ENCODE data around the gene NCOR2. TPM values are rescaled to one million over a fixed set of nuclear protein-coding genes. Genes with fewer than 3 reads are reported as not detected.

The NCOR2 gene
- total RNA-seq, 1 donor from 2014 or later, result 20.3 TPM

- no peak for TF ChIP-seq CTCF (IDR thresholded peaks at IDR 0.05; ENCODE audit: insufficient read depth, low read length, severe bottlenecking)
- Histone ChIP-seq H3K27me3 (ENCODE audit: control insufficient read depth, insufficient read depth, low read length) (no peaks in the 10 kb centered on the region), H3K4me3 (ENCODE audit: low read depth, low read length) (no peak overlapping the region), H3K36me3 (ENCODE audit: control insufficient read depth, insufficient read depth, low read length) (no peaks in the 10 kb centered on the region)
- no peak for FAIRE-seq
- no peak for DNase-seq (ENCODE audit: low read depth)
These were observed 2.4 kb downstream of the NCOR2 start for GRCh38 chr12:124564971-124565491.

GRCh38 chr12:124564232-124564958 is 3.0 kb downstream of the NCOR2 start:
- FAIRE-seq, result no peak
- DNase-seq (ENCODE audit: low read depth), result no peak
- Histone ChIP-seq H3K27me3 (ENCODE audit: control insufficient read depth, insufficient read depth, low read length) (no peaks in the 10 kb centered on the region), H3K4me3 (ENCODE audit: low read depth, low read length) (no peak overlapping the region), H3K36me3 (ENCODE audit: control insufficient read depth, insufficient read depth, low read length) (no peaks in the 10 kb centered on the region)
- no peak for TF ChIP-seq CTCF (IDR thresholded peaks at IDR 0.05; ENCODE audit: insufficient read depth, low read length, severe bottlenecking)

- no peak for TF ChIP-seq CTCF (IDR thresholded peaks at IDR 0.05; ENCODE audit: insufficient read depth, low read length, severe bottlenecking)
- Histone ChIP-seq H3K4me3 (ENCODE audit: low read depth, low read length) (no peak overlapping the region), H3K27me3 (ENCODE audit: control insufficient read depth, insufficient read depth, low read length) (no peaks in the 10 kb centered on the region), H3K36me3 (ENCODE audit: control insufficient read depth, insufficient read depth, low read length) (peaks cover 3% of the 10 kb centered on the region)
- FAIRE-seq, result no peak
- DNase-seq (ENCODE audit: low read depth), result no peak
These were observed 3.6 kb downstream of the NCOR2 start for GRCh38 chr12:124563809-124564208.

- no peak overlapping the region for H3K4me3 ChIP-seq (ENCODE audit: low read depth, low read length)
- no peak for TF ChIP-seq CTCF (IDR thresholded peaks at IDR 0.05; ENCODE audit: insufficient read depth, low read length, severe bottlenecking)
- FAIRE-seq (no peak), DNase-seq (ENCODE audit: low read depth) (no peak)
- H3K27me3 ChIP-seq (ENCODE audit: control insufficient read depth, insufficient read depth, low read length), result no peaks in the 10 kb centered on the region
- peaks cover 3% of the 10 kb centered on the region for H3K36me3 ChIP-seq (ENCODE audit: control insufficient read depth, insufficient read depth, low read length)
These were observed 4.0 kb downstream of the NCOR2 start for GRCh38 chr12:124563401-124563800.

GRCh38 chr12:124562796-124563181 is 4.6 kb downstream of the NCOR2 start:
- FAIRE-seq, result no peak
- TF ChIP-seq CTCF (IDR thresholded peaks at IDR 0.05; ENCODE audit: insufficient read depth, low read length, severe bottlenecking), result no peak
- DNase-seq (ENCODE audit: low read depth), result no peak
- H3K36me3 ChIP-seq (ENCODE audit: control insufficient read depth, insufficient read depth, low read length), result peaks cover 3% of the 10 kb centered on the region
- H3K4me3 ChIP-seq (ENCODE audit: low read depth, low read length), result no peak overlapping the region
- no peaks in the 10 kb centered on the region for H3K27me3 ChIP-seq (ENCODE audit: control insufficient read depth, insufficient read depth, low read length)

Data from bronchial epithelial cell (primary cell).